H1 (cell line): ENCODE data around the gene AGXT2.

Source experiments
- CTCF ChIP-seq, 3 experiments: IDR thresholded peaks; 1 replicate in 2 of 3; 2 replicates in 1 of 3; pipeline versions ENCODE4 v1.5.1 to v1.6.1; 2011; ENCODE audit warnings: low read length in 3 of 3, mild to moderate bottlenecking in 3 of 3, inconsistent platforms in 2 of 3, low read depth in 1 of 3, moderate library complexity in 1 of 3; ENCODE audit not compliant: insufficient read depth in 1 of 3; ENCODE audit errors: control extremely low read depth in 1 of 3
- EZH2 ChIP-seq: fragments of 200-600 bp; sonication (generic); IDR thresholded peaks from 2 replicates; pipeline ENCODE4 v1.7.1; 2012; ENCODE audit warnings: low read depth, mild to moderate bottlenecking, moderate library complexity, low read length, inconsistent platforms; ENCODE audit not compliant: severe bottlenecking
- GABPA ChIP-seq: IDR thresholded peaks from 2 replicates; pipeline ENCODE4 v1.6.1; 2011; ENCODE audit warnings: mild to moderate bottlenecking, low read length, moderate library complexity, borderline replicate concordance; ENCODE audit not compliant: insufficient read depth
- GTF2F1 ChIP-seq: IDR thresholded peaks from 2 replicates; pipeline ENCODE4 v1.6.1; 2012; ENCODE audit warnings: low read depth, low read length, improper control_type of control experiment, borderline replicate concordance
- HDAC6 ChIP-seq: IDR thresholded peaks from one replicate; pipeline ENCODE4 v1.7.1; 2012; ENCODE audit warnings: low read depth, mild to moderate bottlenecking, inconsistent platforms, low read length, moderate library complexity
- KDM5A ChIP-seq: fragments of 200-600 bp; IDR thresholded peaks from 2 replicates; pipeline ENCODE4 v1.7.1; 2012; ENCODE audit warnings: mild to moderate bottlenecking, low read length, inconsistent platforms, mixed read lengths
- MAX ChIP-seq: IDR thresholded peaks from 2 replicates; pipeline ENCODE4 v1.6.1; 2012; ENCODE audit warnings: inconsistent platforms
- NRF1 ChIP-seq: IDR thresholded peaks from 2 replicates; pipeline ENCODE4 v1.6.1; 2011; ENCODE audit warnings: mild to moderate bottlenecking, low read depth, low read length, improper control_type of control experiment
- POLR2A ChIP-seq, 2 experiments: IDR thresholded peaks; 1 replicate in 1 of 2; 2 replicates in 1 of 2; pipeline ENCODE4 v1.6.1; 2011; ENCODE audit warnings: low read depth in 2 of 2, low read length in 2 of 2, mild to moderate bottlenecking in 2 of 2; ENCODE audit errors: control extremely low read depth in 1 of 2
- RNF2 ChIP-seq: fragments of 200-900, 300-1000 bp; sonication (generic); IDR thresholded peaks from 2 replicates; pipeline ENCODE4 v1.7.1; 2016; ENCODE audit warnings: borderline replicate concordance, low read depth, mild to moderate bottlenecking, antibody characterized with exemption, low read length; ENCODE audit not compliant: poor library complexity, severe bottlenecking; ENCODE audit errors: missing control alignments
- TAF1 ChIP-seq: IDR thresholded peaks from 2 replicates; pipeline ENCODE4 v1.6.1; 2011; ENCODE audit warnings: mild to moderate bottlenecking, low read depth, low read length
- TBP ChIP-seq: IDR thresholded peaks from 2 replicates; pipeline ENCODE4 v1.6.1; 2011; ENCODE audit warnings: low read depth, low read length, improper control_type of control experiment

GRCh38 chr5:34967540-34967939 is 80.2 kb downstream of the AGXT2 start:
- TF ChIP-seq CTCF (IDR thresholded peaks at IDR 0.05; ENCODE audit: control extremely low read depth in 1 of 3, insufficient read depth in 1 of 3, low read depth in 1 of 3, low read length in 3 of 3) (no peak), HDAC6 (no peak), POLR2A (IDR thresholded peaks at IDR 0.05; ENCODE audit: control extremely low read depth in 1 of 2, low read depth in 2 of 2, low read length in 2 of 2) (no peak), GABPA (no peak), TBP (no peak), MAX (no peak), TAF1 (no peak), NRF1 (no peak), GTF2F1 (no peak), KDM5A (no peak), EZH2 (no peak), RNF2 (no peak)
